ENCODE results near the gene ZNF236. TPM values are rescaled to one million over a fixed set of nuclear protein-coding genes. Genes with fewer than 3 reads are reported as not detected.

Gene ZNF236
- total RNA-seq, 1 donor from 2014 or later: 11.5 TPM

DNA sequence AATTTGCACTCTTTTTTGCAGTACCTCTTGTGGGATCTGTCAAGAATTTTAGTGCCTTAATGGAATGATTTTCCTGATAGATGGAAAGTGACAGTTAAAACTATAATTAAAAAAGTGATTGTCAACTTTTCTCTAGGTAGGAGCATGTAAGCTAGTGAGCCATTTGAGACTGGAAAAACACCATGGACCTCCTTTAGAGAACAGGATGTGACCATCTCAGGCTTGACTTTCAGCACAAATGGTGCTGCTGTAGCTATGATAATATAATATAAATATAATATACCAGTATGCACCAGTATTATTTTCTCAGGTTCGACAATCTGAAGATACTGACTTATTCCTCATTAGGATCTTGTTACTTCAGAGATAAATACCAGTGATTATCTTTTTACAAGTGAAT, 27.8 kb downstream of the ZNF236 start:
- Mint-ChIP-seq H3K9me3 (no peaks in the 10 kb centered on the region), H3K36me3 (peaks cover 14% of the 10 kb centered on the region), H3K27ac (no peak overlapping the region), H3K27me3 (ENCODE audit: insufficient read depth, low read depth) (no peaks in the 10 kb centered on the region), H3K4me3 (no peak overlapping the region), H3K4me1 (no peaks in the 10 kb centered on the region)
- TF ChIP-seq EZH2phosphoT487 (IDR thresholded peaks at IDR 0.05) (no peak), EZH2 (IDR thresholded peaks at IDR 0.05) (no peak)
- TF ChIP-seq, protein P1, sequence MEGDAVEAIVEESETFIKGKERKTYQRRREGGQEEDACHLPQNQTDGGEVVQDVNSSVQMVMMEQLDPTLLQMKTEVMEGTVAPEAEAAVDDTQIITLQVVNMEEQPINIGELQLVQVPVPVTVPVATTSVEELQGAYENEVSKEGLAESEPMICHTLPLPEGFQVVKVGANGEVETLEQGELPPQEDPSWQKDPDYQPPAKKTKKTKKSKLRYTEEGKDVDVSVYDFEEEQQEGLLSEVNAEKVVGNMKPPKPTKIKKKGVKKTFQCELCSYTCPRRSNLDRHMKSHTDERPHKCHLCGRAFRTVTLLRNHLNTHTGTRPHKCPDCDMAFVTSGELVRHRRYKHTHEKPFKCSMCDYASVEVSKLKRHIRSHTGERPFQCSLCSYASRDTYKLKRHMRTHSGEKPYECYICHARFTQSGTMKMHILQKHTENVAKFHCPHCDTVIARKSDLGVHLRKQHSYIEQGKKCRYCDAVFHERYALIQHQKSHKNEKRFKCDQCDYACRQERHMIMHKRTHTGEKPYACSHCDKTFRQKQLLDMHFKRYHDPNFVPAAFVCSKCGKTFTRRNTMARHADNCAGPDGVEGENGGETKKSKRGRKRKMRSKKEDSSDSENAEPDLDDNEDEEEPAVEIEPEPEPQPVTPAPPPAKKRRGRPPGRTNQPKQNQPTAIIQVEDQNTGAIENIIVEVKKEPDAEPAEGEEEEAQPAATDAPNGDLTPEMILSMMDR (IDR thresholded peaks at IDR 0.05): no peak
- Histone ChIP-seq H3K27ac (no peak overlapping the region), H3K4me1 (no peaks in the 10 kb centered on the region), H3K4me3 (no peak overlapping the region), H3K9ac (no peak overlapping the region), H3K9me3 (ENCODE audit: low read depth) (no peaks in the 10 kb centered on the region), H3F3A (ENCODE audit: low read depth) (no peaks in the 10 kb centered on the region), H4K20me1 (ENCODE audit: low read depth) (no peaks in the 10 kb centered on the region), H2AFZ (replicated peaks) (no peak overlapping the region), H3K79me2 (ENCODE audit: low read depth) (peaks cover 19% of the 10 kb centered on the region), H3K27me3 (no peaks in the 10 kb centered on the region), H3K36me3 (no peaks in the 10 kb centered on the region), H3K4me2 (no peak overlapping the region)
- no peak for DNase-seq (ENCODE audit: low spot score)

DNA sequence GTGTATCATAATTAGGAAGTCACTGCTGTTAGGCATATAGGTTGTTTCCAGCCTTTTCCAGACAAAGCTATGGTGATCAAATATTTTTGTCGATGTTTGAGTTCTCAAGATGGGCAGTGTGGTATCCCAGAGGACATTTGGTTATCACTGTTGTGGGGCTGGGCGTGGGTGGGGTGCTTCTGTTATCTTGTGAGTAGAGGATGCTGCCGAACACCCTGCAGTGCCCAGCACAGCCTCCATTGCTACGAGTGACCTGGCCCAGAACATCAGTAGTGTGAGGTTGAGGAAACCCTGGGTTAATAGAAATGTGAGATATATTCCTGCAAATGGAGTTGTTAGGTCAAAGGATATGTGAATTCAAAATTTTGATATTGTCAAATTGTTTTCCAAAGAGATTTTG, 33.2 kb downstream of the ZNF236 start:
- no peaks in the 10 kb centered on the region for H3K9me3 Mint-ChIP-seq

DNA sequence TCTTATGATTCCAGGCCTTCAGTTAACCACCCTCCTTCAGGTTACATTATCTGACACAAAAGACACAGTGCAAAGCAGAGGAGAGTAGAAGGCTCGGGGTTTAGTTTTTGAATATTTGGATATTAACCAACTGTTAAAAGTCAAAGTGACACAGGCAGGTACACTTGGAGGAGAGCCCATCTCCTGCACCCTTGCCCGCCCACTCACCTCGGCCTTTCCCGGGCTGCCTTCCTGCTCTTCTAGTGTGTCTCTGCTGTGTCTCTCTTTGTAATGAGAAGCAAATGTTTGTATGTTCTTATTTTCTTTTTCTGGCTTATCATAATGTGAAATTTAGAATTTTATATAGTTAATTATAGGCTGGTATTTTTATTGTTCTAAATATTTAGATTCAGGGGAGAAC, 35.1 kb downstream of the ZNF236 start:
- H2AFZ ChIP-seq (replicated peaks): no peak overlapping the region
- H3K4me1 ChIP-seq: no peaks in the 10 kb centered on the region
- H3K36me3 Mint-ChIP-seq: peaks cover 24% of the 10 kb centered on the region
- H3K4me3 Mint-ChIP-seq: no peak overlapping the region
- no peaks in the 10 kb centered on the region for H3K27me3 ChIP-seq
- DNase-seq (ENCODE audit: low spot score): no peak
- peak overlapping the region; percentile 38 for H3K27ac Mint-ChIP-seq
- no peaks in the 10 kb centered on the region for H3K9me3 Mint-ChIP-seq
- H4K20me1 ChIP-seq (ENCODE audit: low read depth): no peaks in the 10 kb centered on the region
- no peak overlapping the region for H3K9ac ChIP-seq
- no peaks in the 10 kb centered on the region for H3K9me3 ChIP-seq (ENCODE audit: low read depth)
- H3K4me3 ChIP-seq: no peak overlapping the region
- no peaks in the 10 kb centered on the region for H3K36me3 ChIP-seq
- no peaks in the 10 kb centered on the region for H3F3A ChIP-seq (ENCODE audit: low read depth)
- no peaks in the 10 kb centered on the region for H3K27me3 Mint-ChIP-seq (ENCODE audit: insufficient read depth, low read depth)
- no peak overlapping the region for H3K4me2 ChIP-seq
- H3K27ac ChIP-seq: no peak overlapping the region
- peaks cover 6% of the 10 kb centered on the region for H3K4me1 Mint-ChIP-seq
- no peaks in the 10 kb centered on the region for H3K79me2 ChIP-seq (ENCODE audit: low read depth)
- no peak for TF ChIP-seq EZH2phosphoT487 (IDR thresholded peaks at IDR 0.05)
- TF ChIP-seq, protein P1 (IDR thresholded peaks at IDR 0.05): no peak
- no peak for TF ChIP-seq EZH2 (IDR thresholded peaks at IDR 0.05)

More for the DNA sequence above, 33.2 kb downstream of the ZNF236 start:
- Mint-ChIP-seq H3K27ac (no peak overlapping the region), H3K4me1 (peaks cover 6% of the 10 kb centered on the region), H3K36me3 (peaks cover 26% of the 10 kb centered on the region), H3K27me3 (ENCODE audit: insufficient read depth, low read depth) (no peaks in the 10 kb centered on the region), H3K4me3 (no peak overlapping the region)
- Histone ChIP-seq H3K27ac (no peak overlapping the region), H2AFZ (replicated peaks) (no peak overlapping the region), H3F3A (ENCODE audit: low read depth) (no peaks in the 10 kb centered on the region), H3K4me3 (no peak overlapping the region), H3K79me2 (ENCODE audit: low read depth) (no peaks in the 10 kb centered on the region), H3K4me2 (no peak overlapping the region), H3K4me1 (no peaks in the 10 kb centered on the region), H3K36me3 (no peaks in the 10 kb centered on the region), H3K9ac (no peak overlapping the region), H4K20me1 (ENCODE audit: low read depth) (no peaks in the 10 kb centered on the region), H3K9me3 (ENCODE audit: low read depth) (no peaks in the 10 kb centered on the region), H3K27me3 (no peaks in the 10 kb centered on the region)
- no peak for TF ChIP-seq EZH2phosphoT487 (IDR thresholded peaks at IDR 0.05)
- no peak for TF ChIP-seq EZH2 (IDR thresholded peaks at IDR 0.05)
- TF ChIP-seq, protein P1 (IDR thresholded peaks at IDR 0.05): no peak
- no peak for DNase-seq (ENCODE audit: low spot score)

All from neural progenitor cell (in vitro differentiated cells).